Mucosa of stomach (tissue), 1 donor: ENCODE results near the gene DDX55.

Experiments
- H3K27me3 ChIP-seq: one replicate; pipeline ENCODE4 v1.7.0; 2013; ENCODE audit warnings: mild to moderate bottlenecking, low read length; ENCODE audit not compliant: control insufficient read depth, insufficient read depth
- H3K36me3 ChIP-seq: one replicate; pipeline ENCODE4 v1.7.0; 2013; ENCODE audit warnings: low read length; ENCODE audit not compliant: control insufficient read depth, insufficient read depth
- H3K4me1 ChIP-seq: one replicate; pipeline ENCODE4 v1.7.0; 2013; ENCODE audit warnings: mild to moderate bottlenecking, low read length; ENCODE audit not compliant: control insufficient read depth, insufficient read depth
- H3K4me3 ChIP-seq: one replicate; pipeline ENCODE4 v1.7.0; 2013; ENCODE audit warnings: low read length
- H3K9ac ChIP-seq: one replicate; pipeline ENCODE4 v1.7.0; 2013; ENCODE audit warnings: mild to moderate bottlenecking, low read length, moderate library complexity
- H3K9me3 ChIP-seq: one replicate; pipeline ENCODE4 v1.7.0; 2013; ENCODE audit warnings: mild to moderate bottlenecking, low read length, moderate library complexity; ENCODE audit not compliant: control insufficient read depth
- donor health status: Pancreatic carcinoma.

The DDX55 gene

DNA sequence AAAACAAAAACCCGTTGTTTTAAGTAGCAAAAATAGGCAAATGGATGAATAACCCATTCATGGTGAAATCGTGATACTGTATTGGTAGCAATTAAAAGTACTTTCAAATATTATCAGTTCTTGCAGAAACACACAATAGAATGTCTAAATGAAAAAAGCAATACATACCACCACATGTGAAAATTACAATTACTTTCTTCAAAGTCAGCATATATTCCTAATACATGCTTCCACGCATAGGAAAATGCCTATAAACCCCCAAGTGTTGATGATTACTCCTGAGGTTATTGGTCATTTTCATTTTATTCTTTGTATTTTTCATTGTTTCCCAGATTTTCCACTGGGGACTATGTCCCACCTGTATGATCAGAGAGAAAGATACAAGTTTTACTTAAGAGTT lies 15.2 kb downstream of the DDX55 start:
- no peaks in the 10 kb centered on the region for H3K27me3 ChIP-seq
- H3K4me1 ChIP-seq: no peaks in the 10 kb centered on the region
- H3K9me3 ChIP-seq: no peaks in the 10 kb centered on the region
- no peak overlapping the region for H3K9ac ChIP-seq
- H3K36me3 ChIP-seq: peaks cover 15% of the 10 kb centered on the region
- H3K4me3 ChIP-seq: no peak overlapping the region

DNA sequence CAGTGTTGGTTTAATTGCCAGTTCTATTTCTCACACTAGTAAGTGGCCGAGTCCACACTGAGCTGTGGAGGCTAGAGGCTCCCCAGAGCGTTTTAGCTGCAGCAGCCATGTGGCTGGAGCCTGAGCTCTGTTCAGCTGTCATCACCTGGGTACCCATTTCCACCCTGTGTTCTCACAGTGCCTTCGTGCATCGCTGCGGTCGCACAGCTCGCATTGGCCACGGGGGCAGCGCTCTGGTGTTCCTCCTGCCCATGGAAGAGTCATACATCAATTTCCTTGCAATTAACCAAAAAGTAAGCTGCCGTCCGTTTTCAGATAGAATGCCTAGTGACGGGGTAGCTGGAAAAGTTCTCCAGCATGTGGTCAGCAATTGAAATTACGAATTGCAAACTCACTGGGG lies 15.7 kb downstream of the DDX55 start:
- H3K36me3 ChIP-seq: peaks cover 20% of the 10 kb centered on the region
- no peaks in the 10 kb centered on the region for H3K9me3 ChIP-seq
- H3K27me3 ChIP-seq: no peaks in the 10 kb centered on the region
- no peak overlapping the region for H3K4me3 ChIP-seq
- H3K4me1 ChIP-seq: no peaks in the 10 kb centered on the region
- no peak overlapping the region for H3K9ac ChIP-seq

DNA sequence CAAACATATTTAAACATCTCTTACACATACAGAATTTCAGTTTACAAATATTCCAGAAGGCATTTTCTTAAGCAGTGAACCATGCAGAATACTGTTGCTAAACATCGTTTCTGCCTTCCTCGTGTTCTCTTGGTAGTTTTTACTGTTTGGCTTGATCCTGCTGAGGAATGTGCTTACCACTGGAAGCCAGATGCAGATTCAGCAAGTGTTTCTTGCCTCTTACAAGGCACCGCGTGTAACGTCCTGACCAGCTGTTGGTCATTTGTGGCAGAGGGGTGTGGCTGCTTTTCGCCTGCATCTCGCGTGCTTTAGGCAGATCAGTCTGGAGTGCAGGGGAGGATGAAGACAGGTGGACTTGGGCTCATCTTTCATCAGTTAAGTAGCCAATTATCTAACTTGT lies 19.2 kb downstream of the DDX55 start:
- no peaks in the 10 kb centered on the region for H3K9me3 ChIP-seq
- no peaks in the 10 kb centered on the region for H3K27me3 ChIP-seq
- no peak overlapping the region for H3K4me3 ChIP-seq
- no peak overlapping the region for H3K9ac ChIP-seq
- H3K36me3 ChIP-seq: peaks cover 20% of the 10 kb centered on the region
- H3K4me1 ChIP-seq: no peaks in the 10 kb centered on the region

DNA sequence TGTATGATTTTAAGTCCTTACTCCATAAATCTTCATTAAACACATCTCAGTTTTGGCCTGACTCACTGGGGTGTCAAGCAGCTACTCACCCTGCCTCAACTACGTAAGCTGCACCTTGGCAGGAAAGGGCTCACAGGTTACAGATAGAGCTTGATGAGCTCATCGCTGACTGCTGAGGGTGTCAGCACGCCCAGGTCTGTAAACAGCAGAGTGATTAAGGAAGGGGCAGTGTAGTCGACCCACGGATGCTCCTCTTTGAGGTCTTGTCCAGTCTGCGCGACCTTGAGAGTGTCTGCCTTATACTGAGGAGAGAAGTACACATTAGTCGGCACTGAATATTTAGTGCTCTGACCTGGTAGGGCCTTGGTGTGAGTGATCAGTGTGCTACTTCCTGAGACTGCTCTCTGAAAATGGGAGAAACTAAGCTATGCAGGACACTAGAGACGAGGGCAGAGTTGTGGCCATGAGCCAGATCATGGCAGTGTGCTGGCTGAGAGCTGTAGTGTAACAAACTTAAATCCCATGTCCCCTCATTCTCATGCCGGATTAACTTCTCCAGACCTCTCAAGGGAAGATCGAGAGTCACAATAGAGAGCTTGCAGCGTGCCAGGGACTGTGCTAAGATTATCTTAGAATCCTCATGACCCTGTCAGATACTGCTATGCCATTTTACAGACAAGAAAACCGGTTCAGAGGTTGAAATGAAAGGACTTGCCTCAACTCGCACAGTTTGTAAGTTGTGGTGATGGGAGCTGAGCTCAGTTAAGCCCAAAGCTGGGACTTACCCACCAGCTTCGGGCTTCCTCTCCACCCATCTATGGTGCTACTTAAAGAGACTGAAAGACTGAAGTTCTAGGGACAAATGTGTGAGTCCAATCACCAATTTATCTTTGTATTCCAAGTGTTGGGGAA lies 20.0 kb downstream of the DDX55 start:
- H3K36me3 ChIP-seq: peaks cover 14% of the 10 kb centered on the region

DNA sequence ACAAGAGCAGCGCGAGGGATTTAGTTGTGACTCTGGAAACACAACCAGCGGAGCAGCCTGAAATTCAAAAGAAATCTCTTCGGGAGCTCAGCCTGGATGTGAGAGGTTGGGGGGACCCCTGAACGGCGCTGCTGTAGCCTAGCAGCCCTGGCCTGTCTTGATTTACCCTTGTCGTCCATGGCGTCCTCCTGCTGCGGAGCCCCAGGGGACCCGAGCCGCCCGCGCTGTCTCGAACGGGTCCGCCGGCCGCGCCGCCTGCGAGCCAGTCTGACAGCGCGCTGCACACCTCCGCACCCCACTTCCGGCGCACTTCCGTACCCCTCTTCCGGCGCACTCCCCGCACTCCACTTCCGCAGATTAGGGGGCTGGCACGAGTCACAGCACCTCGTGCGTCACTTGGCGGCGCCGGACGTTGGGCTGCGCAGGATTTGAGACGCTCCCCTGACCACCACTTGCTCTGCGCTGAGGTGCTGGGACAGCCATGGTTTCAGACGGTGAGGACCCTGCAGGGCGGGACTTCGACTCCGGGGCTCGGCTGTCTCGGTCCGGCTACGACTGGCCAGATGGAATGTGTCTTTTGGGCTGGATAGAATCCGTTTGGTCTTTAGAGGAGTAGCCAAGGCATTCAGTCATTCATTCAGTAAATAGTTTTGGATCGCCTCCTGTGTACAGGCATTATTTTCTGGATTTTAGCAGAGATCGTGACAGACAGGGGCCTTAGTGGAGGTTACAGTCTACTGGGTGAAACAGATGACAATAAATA lies 31.7 kb downstream of the DDX55 start, which contains the start of the genes EIF2B1 and GTF2H3:
EIF2B1 (minus strand) TSS at position 308 of the 763 bp plus-strand sequence; CDS start at position 179, 129 bp downstream.
GTF2H3 (plus strand) TSS at position 451 of the 763 bp plus-strand sequence; CDS start at position 482, 31 bp downstream.
- Histone ChIP-seq H3K36me3 (no peaks in the 10 kb centered on the region), H3K27me3 (no peaks in the 10 kb centered on the region), H3K9ac (peak within 1 kb of the TSS; percentile 82), H3K4me1 (peaks cover 8% of the 10 kb centered on the region), H3K9me3 (no peaks in the 10 kb centered on the region), H3K4me3 (peak within 1 kb of the TSS; percentile 56)

More for the DNA sequence above, 20.0 kb downstream of the DDX55 start:
- no peak overlapping the region for H3K4me3 ChIP-seq
- H3K4me1 ChIP-seq: no peaks in the 10 kb centered on the region
- no peak overlapping the region for H3K9ac ChIP-seq
- no peaks in the 10 kb centered on the region for H3K27me3 ChIP-seq
- H3K9me3 ChIP-seq: no peaks in the 10 kb centered on the region

DNA sequence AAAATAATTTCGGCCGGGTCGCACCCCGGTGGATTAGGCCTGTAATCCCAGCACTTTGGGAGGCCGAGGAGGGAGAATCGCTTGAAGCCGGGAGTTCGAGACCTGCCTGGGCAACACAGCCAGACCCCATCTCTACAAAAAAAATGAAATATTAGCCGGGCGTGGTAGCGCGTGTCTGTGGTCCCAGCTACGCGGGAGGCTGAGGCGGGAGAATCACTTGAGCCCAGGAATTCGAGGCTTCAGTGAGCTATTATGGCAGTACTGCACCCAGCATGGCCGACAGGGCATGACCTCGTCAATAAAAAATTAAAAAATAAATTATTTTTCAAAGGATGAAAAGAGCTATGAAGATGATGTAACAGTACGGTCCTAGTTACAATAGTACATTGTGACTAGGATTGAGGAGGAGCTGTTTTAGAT lies 32.3 kb downstream of the DDX55 start:
- H3K36me3 ChIP-seq: no peaks in the 10 kb centered on the region
- no peaks in the 10 kb centered on the region for H3K27me3 ChIP-seq
- H3K4me1 ChIP-seq: peaks cover 8% of the 10 kb centered on the region
- H3K9ac ChIP-seq: peak overlapping the region; percentile 82
- H3K9me3 ChIP-seq: no peaks in the 10 kb centered on the region
- peak overlapping the region; percentile 56 for H3K4me3 ChIP-seq

DNA sequence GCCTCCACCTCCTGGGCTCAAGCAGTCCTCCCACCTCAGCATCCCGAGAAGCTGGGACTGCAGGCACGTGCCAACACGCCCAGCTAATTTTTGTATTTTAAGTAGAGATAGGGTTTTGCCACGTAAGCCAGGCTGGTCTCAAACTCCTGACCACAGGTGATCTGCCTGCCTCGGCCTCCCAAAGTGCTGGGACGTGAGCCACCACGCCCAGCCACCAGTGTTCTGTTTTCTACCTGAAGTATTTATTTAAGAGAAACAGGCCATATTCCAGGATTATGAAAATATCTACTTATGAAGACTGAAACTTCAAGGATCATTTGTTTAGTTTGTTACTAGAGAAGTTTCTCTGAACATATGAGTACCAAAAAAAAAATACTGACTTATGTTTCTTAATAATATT lies 42.0 kb downstream of the DDX55 start:
- H3K36me3 ChIP-seq: no peaks in the 10 kb centered on the region
- H3K4me3 ChIP-seq: no peak overlapping the region
- H3K9me3 ChIP-seq: no peaks in the 10 kb centered on the region
- no peaks in the 10 kb centered on the region for H3K4me1 ChIP-seq
- no peak overlapping the region for H3K9ac ChIP-seq
- no peaks in the 10 kb centered on the region for H3K27me3 ChIP-seq

DNA sequence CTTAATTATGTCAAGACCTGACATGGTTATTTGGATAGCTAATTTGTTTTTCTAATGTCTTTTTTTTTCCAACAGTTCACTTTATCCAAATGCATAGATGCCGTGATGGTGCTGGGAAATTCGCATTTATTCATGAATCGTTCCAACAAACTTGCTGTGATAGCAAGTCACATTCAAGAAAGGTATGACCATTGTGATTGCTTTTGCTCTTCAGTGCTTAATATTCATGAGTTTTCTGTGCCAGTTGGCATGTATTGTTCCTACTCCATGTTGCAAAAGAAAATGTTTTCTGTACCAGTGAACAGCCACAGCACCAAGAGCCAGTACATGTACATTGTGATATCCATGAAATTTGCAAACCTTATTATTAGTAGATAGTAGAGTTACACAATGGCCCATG lies 43.5 kb downstream of the DDX55 start:
- no peaks in the 10 kb centered on the region for H3K9me3 ChIP-seq
- H3K27me3 ChIP-seq: no peaks in the 10 kb centered on the region
- no peak overlapping the region for H3K9ac ChIP-seq
- no peaks in the 10 kb centered on the region for H3K4me1 ChIP-seq
- no peaks in the 10 kb centered on the region for H3K36me3 ChIP-seq
- no peak overlapping the region for H3K4me3 ChIP-seq

DNA sequence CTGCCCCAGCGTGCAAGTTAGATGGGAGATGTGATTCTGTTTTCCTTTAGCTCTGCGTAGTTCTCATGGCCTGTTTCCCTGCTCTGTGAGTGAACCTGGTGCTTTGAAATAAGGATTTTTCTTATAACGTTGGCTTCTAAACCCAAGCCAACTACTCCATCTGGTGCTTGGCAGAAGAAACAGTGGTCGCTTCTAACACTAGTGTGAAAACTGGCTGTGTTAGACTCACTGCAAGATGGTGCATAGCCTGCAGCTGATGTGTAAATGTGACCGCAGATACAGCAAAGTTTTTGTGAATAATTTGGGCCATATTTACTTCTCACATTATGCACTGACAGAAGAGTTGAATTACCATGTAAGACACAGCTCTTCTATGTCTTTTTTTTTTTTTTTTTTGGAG lies 44.0 kb downstream of the DDX55 start:
- H3K9ac ChIP-seq: no peak overlapping the region
- H3K4me3 ChIP-seq: no peak overlapping the region
- no peaks in the 10 kb centered on the region for H3K4me1 ChIP-seq
- H3K27me3 ChIP-seq: no peaks in the 10 kb centered on the region
- no peaks in the 10 kb centered on the region for H3K9me3 ChIP-seq
- no peaks in the 10 kb centered on the region for H3K36me3 ChIP-seq

DNA sequence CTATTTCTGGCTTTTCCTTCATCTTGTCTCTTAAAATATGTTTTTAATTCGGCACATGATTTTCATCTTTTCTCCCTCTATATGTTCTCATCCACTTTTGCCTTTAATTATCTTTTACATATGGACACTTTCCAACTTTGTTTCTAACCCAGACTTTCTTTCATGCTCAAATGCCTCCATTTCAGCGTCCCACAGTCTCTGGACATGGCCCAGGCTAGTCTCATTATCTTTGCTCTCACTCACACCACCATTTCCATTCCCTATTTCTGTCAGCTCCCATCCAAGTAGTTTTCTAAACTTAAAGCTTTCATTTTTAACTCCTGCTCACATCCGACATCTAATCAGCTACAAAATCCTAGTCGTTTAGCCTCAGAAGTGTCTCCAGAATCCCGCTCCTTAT lies 46.5 kb downstream of the DDX55 start:
- Histone ChIP-seq H3K9me3 (no peaks in the 10 kb centered on the region), H3K4me1 (no peaks in the 10 kb centered on the region), H3K36me3 (no peaks in the 10 kb centered on the region), H3K27me3 (no peaks in the 10 kb centered on the region), H3K4me3 (no peak overlapping the region), H3K9ac (no peak overlapping the region)

DNA sequence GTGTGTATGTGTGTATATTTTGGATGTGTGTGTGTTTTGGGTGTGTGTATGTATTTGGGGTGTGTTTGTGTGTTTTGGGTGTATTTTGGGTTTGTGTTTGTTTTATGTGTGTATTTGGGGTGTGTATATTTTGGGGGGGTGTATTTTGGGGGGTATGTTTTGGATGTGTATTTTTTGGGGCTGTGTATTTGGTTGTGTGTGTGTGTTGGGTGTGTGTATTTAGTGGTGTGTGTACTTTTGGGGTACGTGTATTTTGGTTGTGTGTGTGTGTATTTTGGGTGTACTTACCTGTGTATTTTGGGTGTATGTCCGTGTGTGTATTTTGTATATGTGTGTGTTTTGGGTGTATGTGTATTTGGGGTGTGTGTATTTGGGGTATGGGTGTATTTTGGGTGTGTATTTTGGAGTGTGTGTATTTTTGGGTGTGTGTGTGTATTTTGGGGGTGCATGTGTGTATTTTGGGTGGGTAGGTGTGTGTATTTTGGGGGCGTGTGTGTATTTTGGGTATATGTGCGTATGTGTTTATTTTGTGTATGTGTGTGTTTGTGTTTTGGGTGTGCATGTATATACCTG lies 52.3 kb downstream of the DDX55 start:
- Histone ChIP-seq H3K9ac (no peak overlapping the region), H3K4me1 (no peaks in the 10 kb centered on the region), H3K9me3 (no peaks in the 10 kb centered on the region), H3K36me3 (no peaks in the 10 kb centered on the region), H3K27me3 (no peaks in the 10 kb centered on the region), H3K4me3 (no peak overlapping the region)

DNA sequence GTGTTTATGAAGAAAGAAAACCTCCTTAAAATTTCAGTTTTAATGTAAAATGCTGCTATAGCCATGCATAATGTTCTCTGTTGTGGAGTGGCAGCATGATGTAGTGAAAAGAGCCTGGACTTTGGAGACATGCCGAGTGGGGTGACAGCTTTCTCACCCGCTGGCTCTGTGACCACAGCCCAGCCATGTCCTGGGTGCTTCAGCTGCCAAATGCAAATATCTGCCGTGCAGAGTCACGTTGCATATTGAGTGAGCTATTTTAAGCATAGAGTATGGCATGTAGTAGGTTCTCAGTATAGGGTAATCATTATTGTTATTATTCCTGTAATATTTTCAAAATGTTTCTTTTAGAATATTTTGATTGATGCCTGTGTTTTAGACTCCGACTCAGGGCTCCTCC lies 53.5 kb downstream of the DDX55 start:
- no peaks in the 10 kb centered on the region for H3K4me1 ChIP-seq
- no peak overlapping the region for H3K9ac ChIP-seq
- no peaks in the 10 kb centered on the region for H3K9me3 ChIP-seq
- H3K36me3 ChIP-seq: no peaks in the 10 kb centered on the region
- no peaks in the 10 kb centered on the region for H3K27me3 ChIP-seq
- no peak overlapping the region for H3K4me3 ChIP-seq
